Chondrocyte (in vitro differentiated cells): ENCODE measurements around the gene RACGAP1. TPM values are rescaled to one million over a fixed set of nuclear protein-coding genes. Genes with fewer than 3 reads are reported as not detected.

Experiments
- DNase-seq: peaks from one replicate; pipeline ENCODE4 v3.0.0; 2021; ENCODE audit warnings: mixed read lengths, low spot score
- H3K27ac Mint-ChIP-seq: one replicate; pipeline ENCODE4 v1.8.0; 2021; ENCODE audit warnings: mild to moderate bottlenecking, moderate library complexity, mixed read lengths; ENCODE audit not compliant: unreplicated experiment
- H3K27me3 Mint-ChIP-seq: 2 replicates; pipeline ENCODE4 v1.8.0; 2021; ENCODE audit warnings: low read depth, mixed read lengths
- H3K36me3 Mint-ChIP-seq: 2 replicates; pipeline ENCODE4 v1.8.0; 2021; ENCODE audit warnings: low read depth, mixed read lengths
- H3K4me1 Mint-ChIP-seq: 2 replicates; pipeline ENCODE4 v1.8.0; 2021; ENCODE audit warnings: low read depth, mild to moderate bottlenecking, mixed read lengths
- H3K4me3 Mint-ChIP-seq: one replicate; pipeline ENCODE4 v1.8.0; 2021; ENCODE audit warnings: mild to moderate bottlenecking, moderate library complexity, mixed read lengths; ENCODE audit not compliant: unreplicated experiment
- H3K9me3 Mint-ChIP-seq: 2 replicates; pipeline ENCODE4 v1.8.0; 2021; ENCODE audit warnings: low read depth, mixed read lengths
- CTCF ChIP-seq: fragments of 200-600 bp; sonication (generic); IDR thresholded peaks from 2 replicates; pipeline ENCODE4 v1.5.0; 2021; ENCODE audit warnings: antibody characterized with exemption, mild to moderate bottlenecking, moderate library complexity
- total RNA-seq: library from RNA; stranded (reverse); gene quantifications from 3 replicates; pipeline ENCODE4 v1.2.1, GENCODE V29; 2021

Gene RACGAP1
- total RNA-seq, 1 donor from 2014 or later, result 25.7 TPM

GRCh38 chr12:49941556-49942511, 83.5 kb downstream of the RACGAP1 start:
- Mint-ChIP-seq H3K27me3 (no peaks in the 10 kb centered on the region), H3K36me3 (no peaks in the 10 kb centered on the region), H3K9me3 (no peaks in the 10 kb centered on the region), H3K27ac (no peak overlapping the region), H3K4me1 (peaks cover 12% of the 10 kb centered on the region), H3K4me3 (no peak overlapping the region)
- no peak for TF ChIP-seq CTCF
- no peak for DNase-seq

- H3K36me3 Mint-ChIP-seq, result no peaks in the 10 kb centered on the region
- no peaks in the 10 kb centered on the region for H3K4me1 Mint-ChIP-seq
- peaks cover 2% of the 10 kb centered on the region for H3K9me3 Mint-ChIP-seq
- no peaks in the 10 kb centered on the region for H3K27me3 Mint-ChIP-seq
- no peak overlapping the region for H3K4me3 Mint-ChIP-seq
- H3K27ac Mint-ChIP-seq, result no peak overlapping the region
- TF ChIP-seq CTCF, result no peak
- no peak for DNase-seq
Measured at GRCh38 chr12:49939707-49940106, 85.6 kb downstream of the RACGAP1 start.

- no peak for DNase-seq
- Mint-ChIP-seq H3K27me3 (no peaks in the 10 kb centered on the region), H3K4me1 (peaks cover 3% of the 10 kb centered on the region), H3K4me3 (no peak overlapping the region), H3K9me3 (peaks cover 5% of the 10 kb centered on the region), H3K27ac (no peak overlapping the region), H3K36me3 (no peaks in the 10 kb centered on the region)
- no peak for TF ChIP-seq CTCF
Measured at GRCh38 chr12:49939307-49939706, 86.0 kb downstream of the RACGAP1 start.

Other genes starting within 250 kb of the RACGAP1 start
- gene NCKAP5L, start 197.1 kb downstream of the RACGAP1 start, total RNA-seq, result 36.3 to 47.6 TPM (median 46.0 TPM) in 3 replicates
- 3.1 to 3.3 TPM (median 3.3 TPM) in 3 replicates for gene BCDIN3D, start 182.4 kb downstream of the RACGAP1 start, total RNA-seq
- gene FAIM2, start 121.6 kb downstream of the RACGAP1 start, total RNA-seq, result 0.47 to 1.3 TPM (median 0.74 TPM) in 3 replicates
- not detected in 3 replicates for gene AQP2, start 74.8 kb downstream of the RACGAP1 start, total RNA-seq
- gene AQP5, start 63.6 kb downstream of the RACGAP1 start, total RNA-seq, result 0.20 TPM in 1 of 3 replicates, not detected in the others
- gene AQP6, start 52.5 kb downstream of the RACGAP1 start, total RNA-seq, result not detected in 3 replicates
- gene ASIC1, start 32.1 kb upstream of the RACGAP1 start, total RNA-seq, result 2.5 to 4.4 TPM (median 3.9 TPM) in 3 replicates
- gene SMARCD1, start 59.8 kb upstream of the RACGAP1 start, total RNA-seq, result 50.8 to 55.7 TPM (median 52.0 TPM) in 3 replicates
- gene GPD1, start 78.5 kb upstream of the RACGAP1 start, total RNA-seq, result 0.46 TPM in 1 of 3 replicates, not detected in the others
- 37.8 to 53.1 TPM (median 44.7 TPM) in 3 replicates for gene COX14, start 86.7 kb upstream of the RACGAP1 start, total RNA-seq
- 77.2 to 81.3 TPM (median 80.9 TPM) in 3 replicates for gene CERS5, start 141.9 kb upstream of the RACGAP1 start, total RNA-seq